ENCODE data around the gene SPATA31C2. TPM values are rescaled to one million over a fixed set of nuclear protein-coding genes. Genes with fewer than 3 reads are reported as not detected.

SPATA31C2 gene
- total RNA-seq, 1 experiment from 2014 or later, result 0.04 TPM

- TF ChIP-seq FOXP4 (CRISPR knock-in tag; IDR thresholded peaks at IDR 0.05) (no peak), USF1 (CRISPR knock-in tag; IDR thresholded peaks at IDR 0.05) (no peak), CDX4 (CRISPR knock-in tag; IDR thresholded peaks at IDR 0.05; ENCODE audit: borderline replicate concordance) (no peak), ATF6 (CRISPR knock-in tag; IDR thresholded peaks at IDR 0.05) (no peak), JUN (CRISPR knock-in tag; IDR thresholded peaks at IDR 0.05) (no peak), ZNF425 (CRISPR knock-in tag; conservative IDR thresholded peaks at IDR 0.05) (no peak), ATF2 (CRISPR knock-in tag; IDR thresholded peaks at IDR 0.05; ENCODE audit: borderline replicate concordance, low read depth) (no peak)
Observed at GRCh38 chr9:88182501-88182900, 44.2 kb upstream of the SPATA31C2 start (continued).

- no peak for TF ChIP-seq AR (CRISPR knock-in tag; IDR thresholded peaks at IDR 0.05)
- no peak for TF ChIP-seq ELF4 (CRISPR knock-in tag; IDR thresholded peaks at IDR 0.05; ENCODE audit: low read depth)
- TF ChIP-seq SOX15 (CRISPR knock-in tag; IDR thresholded peaks at IDR 0.05), result no peak
- TF ChIP-seq PREB (CRISPR knock-in tag; IDR thresholded peaks at IDR 0.05; ENCODE audit: borderline replicate concordance), result no peak
- TF ChIP-seq SP1 (CRISPR knock-in tag; conservative IDR thresholded peaks at IDR 0.05), result no peak
- no peak for TF ChIP-seq HMGXB4 (CRISPR knock-in tag; IDR thresholded peaks at IDR 0.05)
- no peak for TF ChIP-seq ESRRA (CRISPR knock-in tag; IDR thresholded peaks at IDR 0.05; ENCODE audit: borderline replicate concordance)
- Mint-ChIP-seq H3K27me3 (ENCODE audit: low read depth) (peaks cover 5% of the 10 kb centered on the region; the same call in 1 of the 2 replicates), H3K9me3 (peaks cover 9% of the 10 kb centered on the region), H3K4me3 (no peak overlapping the region), H3K36me3 (no peaks in the 10 kb centered on the region), H3K27ac (no peak overlapping the region), H3K4me1 (peaks cover 15% of the 10 kb centered on the region)
- POLR2A ChIA-PET, result no interaction called here
- DNase-seq (ENCODE audit: low spot score) (no peak), ATAC-seq (no peak)
- CTCF ChIA-PET, result no interaction called here
Observed at GRCh38 chr9:88180081-88180765, 41.9 kb upstream of the SPATA31C2 start.

All from WTC11 (cell line).